NCI-H1105 treated with DMSO at 0.1 percent for 48 hours (cell line): ENCODE measurements around the gene MICALL2.

Experiments used
- DNase-seq: peaks from one replicate; lab custom pipeline; 2025; lab: John Stamatoyannopoulos, UW

Gene MICALL2

DNA sequence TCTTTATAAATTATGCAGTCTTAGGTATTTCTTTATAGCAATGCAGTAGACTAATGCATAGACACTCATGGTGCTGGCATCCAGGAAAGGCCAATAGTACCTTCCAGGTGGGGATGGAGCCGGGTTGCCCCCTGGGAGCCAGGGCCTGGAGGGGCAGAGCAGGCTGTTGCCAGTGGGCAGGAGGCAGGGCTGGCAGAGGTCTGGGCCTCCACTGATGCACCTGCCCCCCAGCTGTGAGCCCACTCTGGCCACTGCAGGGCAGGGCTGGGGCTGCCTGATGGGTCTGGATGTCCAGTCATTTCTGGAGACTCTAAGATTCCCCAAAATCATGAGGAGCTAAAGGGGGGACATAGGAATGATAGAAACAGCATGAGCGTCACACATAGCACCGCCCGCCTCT is 66.7 kb downstream of the MICALL2 start:
- no peak for DNase-seq

DNA sequence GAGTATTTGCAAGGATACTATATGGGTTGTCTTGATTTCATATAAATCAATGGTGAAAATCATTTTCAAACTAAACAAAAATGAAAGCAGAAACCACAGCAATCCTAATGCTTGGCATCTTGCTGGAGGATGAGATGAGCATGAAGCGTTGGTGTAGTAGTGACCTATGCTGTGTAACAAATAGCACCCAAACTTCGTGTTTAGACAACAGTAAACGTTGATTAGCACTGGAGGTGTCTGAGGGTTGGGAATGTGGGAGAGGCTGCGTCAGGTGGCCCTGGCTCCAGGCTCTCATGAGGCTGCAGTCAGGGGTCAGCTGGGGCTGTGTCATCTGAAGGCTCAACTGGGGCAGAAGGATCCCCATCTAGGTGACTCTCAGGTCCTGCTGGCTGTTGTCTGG is 67.8 kb downstream of the MICALL2 start:
- DNase-seq: no peak

DNA sequence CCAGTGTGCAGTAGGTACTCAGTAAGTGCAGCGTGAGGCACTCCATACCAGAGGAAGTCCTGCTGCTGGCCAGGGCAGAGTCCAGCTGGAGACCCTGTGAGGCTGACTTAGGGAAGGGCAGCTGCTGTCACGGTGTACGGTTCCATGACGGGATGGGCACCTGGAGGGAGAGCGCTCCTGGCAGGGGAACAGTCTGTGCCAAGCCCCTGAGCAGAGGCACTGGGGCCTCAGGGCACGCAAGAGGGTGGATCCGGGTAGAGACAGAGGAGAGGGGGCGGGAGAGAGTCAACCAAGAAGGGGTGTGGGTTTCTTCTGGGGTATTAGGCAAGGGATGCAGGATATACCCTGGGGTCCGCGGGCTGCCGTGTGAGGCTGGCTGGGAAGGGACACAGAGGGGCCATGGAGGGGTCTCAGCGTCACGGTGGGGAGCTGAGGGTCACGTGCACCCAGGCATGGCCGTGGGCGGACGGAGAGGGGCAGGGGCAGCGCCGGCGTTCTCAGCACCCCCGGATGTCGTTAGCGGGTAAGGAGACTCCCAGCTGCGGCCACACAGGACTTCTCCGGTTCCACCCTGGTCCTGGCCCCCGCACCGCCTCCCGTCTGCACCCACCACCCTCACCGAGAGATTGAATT is 70.5 kb downstream of the MICALL2 start:
- no peak for DNase-seq

DNA sequence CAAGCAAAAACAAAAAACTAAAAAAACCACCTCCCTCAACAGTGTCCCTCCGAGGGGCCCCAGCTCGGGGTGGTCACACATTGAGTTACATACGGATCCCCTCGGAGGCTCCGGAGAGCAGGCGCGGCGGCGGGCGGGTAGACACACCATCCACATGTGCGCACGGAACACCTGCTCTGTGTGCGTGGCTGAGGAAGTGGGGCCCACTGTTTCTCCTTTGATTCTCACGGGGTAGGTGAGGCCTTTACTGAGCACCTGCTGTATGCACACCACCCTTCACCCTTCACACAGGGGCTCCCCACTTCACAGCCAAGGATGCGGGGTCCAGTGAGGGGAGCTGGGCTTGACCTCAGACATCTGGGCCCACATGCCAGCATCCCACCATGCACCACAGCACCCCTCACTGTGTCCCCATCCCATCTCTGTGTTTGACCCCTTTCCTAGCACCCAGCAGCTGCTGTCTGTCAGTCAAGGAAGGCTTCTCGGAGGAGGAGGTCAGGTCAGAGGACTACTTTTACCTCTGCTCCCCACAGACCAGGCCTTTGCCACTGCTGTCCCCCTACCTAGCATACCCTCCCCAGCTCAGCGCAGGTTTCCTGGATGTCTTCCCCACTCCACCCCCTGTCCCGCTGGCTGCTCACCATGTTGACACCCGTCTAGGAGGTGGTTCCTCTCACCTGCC is 71.1 kb downstream of the MICALL2 start:
- DNase-seq: no peak

DNA sequence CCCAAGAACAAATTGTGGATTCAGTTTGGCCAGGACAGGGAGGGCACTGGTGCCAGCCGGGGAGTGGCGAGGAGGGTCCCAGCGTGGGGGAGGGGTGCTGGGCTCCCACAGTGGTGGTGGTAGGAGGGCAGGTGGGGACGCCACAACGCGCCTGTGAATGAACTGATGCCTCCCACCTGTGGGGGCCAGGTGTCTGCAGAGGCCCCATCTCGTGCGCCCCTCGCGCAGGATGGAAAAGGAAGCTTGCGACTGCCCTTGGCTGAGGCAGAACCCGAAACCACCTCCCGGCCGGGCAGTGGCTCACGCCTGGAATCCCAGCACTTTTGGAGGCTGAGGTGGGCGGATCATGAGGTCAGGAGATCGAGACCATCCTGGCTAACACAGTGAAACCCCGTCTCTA is 72.0 kb downstream of the MICALL2 start:
- no peak for DNase-seq

DNA sequence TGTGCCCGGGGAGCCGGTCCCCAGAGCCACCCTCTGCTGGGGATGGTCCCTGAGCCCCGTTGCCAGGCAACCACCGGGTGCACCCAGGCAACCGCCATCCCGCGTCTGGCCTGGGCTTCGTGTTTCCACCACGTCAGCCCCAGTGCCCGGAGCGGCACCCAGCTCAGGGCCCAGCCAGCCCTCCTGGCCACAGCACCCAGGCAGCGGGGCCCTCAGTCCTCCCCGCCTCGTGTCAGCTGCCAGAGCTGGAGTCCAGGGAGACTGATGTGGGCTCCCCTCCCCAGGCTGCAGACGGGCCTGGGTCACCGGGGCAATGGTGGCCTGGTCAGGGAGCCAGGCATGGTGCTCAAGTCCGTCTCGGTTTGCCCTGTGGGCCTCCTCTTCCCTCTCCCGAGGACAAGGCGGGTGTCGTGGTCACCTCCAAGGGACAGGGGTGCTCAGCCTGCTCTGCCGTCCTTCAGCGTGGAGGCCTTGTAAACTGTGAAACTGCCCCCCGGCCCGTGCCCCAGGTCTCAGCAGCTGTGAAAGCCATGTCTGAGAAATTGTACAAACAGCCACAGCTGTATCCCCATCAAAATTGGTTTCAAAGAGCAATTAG is 72.5 kb downstream of the MICALL2 start:
- DNase-seq: peak; percentile 60

DNA sequence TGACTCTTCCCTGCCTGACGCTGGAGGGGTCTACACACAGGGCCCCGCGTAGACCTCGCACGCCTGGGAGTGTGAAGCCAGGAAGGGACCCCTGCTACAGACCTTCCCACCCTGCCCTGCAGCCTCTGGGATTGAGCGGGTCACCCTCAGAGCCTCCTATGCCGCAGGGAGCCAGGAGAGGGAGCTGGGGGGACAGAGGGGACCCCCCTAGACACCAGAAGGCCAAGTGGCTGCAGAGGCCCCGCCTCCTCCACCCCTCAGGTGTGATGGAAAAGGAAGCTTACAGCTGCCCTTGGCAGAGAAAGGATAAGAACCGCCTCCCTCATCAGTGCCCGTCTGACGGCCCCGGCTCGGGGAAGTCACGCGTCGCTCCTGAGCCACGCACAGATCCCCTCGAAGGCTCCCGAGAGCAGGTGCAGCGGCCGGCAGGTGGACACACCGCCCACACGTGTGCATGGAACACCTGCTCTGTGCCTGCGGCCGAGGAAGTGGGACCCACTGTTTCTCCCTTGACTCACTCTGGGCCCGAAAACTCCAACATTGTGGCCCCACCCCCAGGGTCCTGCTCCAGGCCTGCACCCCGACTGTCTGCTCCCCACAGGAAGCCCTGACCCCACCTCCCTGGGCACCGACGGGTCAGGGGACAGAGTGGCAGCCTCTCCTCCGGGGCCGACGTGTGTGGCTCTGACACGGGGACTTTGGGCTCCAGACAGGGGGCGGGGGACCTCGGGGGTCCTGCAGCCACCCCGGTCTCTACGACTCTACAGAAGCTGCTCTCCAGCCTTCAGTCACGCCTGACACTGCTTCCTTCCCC is 73.3 kb downstream of the MICALL2 start:
- DNase-seq: peak; percentile 49

DNA sequence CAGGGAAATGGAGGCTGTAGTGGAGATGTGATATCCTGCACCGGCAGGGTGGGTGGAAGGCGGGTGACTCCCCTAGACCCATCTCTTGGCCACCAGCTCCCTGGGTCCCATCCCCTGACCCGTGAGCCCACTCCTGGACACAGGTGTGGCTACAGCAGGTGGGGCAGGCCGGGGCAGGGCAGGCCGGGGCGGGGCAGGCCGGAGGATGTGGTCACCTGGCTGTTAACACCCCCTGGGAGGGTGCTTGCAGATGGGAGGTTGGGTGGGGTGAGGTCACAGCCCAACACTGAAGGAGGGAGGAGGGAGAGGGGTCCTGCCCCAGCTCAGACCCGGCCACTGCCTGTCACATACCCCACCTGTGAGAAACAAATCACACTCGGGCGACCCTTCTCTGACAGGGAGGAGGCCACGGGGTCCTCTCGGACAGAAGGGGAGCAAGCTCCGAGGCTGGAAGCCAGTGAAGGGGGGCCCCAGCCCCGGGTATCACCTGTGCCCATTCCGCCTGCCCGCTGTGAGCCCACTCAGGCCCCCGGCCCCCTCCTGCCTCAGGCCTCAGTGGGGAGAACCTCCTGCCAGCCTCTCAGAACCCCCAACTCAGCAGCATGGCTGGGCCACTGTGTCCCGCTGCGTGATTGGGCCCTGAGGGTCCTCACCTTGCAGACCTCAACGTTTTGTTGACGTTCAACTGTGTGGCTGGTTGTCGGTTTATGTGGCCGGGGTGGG is 74.0 kb downstream of the MICALL2 start:
- no peak for DNase-seq
